ENCODE data around the gene ASH1L. TPM values are rescaled to one million over a fixed set of nuclear protein-coding genes. Genes with fewer than 3 reads are reported as not detected.
"Not testable (repeated sequence)": the region's sequence is repeated elsewhere in the genome, so short reads cannot be mapped to it uniquely, and the experiment has no call there.

ASH1L gene
- total RNA-seq, 1 donor from 2014 or later: 39.5 TPM

GRCh38 chr1:155454096-155454495 is 108.5 kb downstream of the ASH1L start:
- Mint-ChIP-seq H3K27me3 (ENCODE audit: low read depth) (no peaks in the 10 kb centered on the region), H3K4me3 (ENCODE audit: low read depth) (no peak overlapping the region), H3K36me3 (ENCODE audit: low read depth) (peaks cover 44% of the 10 kb centered on the region), H3K4me1 (ENCODE audit: low read depth) (peaks cover 16% of the 10 kb centered on the region), H3K9me3 (no peaks in the 10 kb centered on the region), H3K27ac (no peak overlapping the region)
- no peak for DNase-seq (ENCODE audit: low spot score)
- intact Hi-C loops (cut with micrococcal nuclease): no loop called here

- no peak for DNase-seq (ENCODE audit: low spot score)
- H3K27me3 Mint-ChIP-seq (ENCODE audit: low read depth): no peaks in the 10 kb centered on the region
- no peak overlapping the region for H3K4me3 Mint-ChIP-seq (ENCODE audit: low read depth)
- peaks cover 16% of the 10 kb centered on the region for H3K4me1 Mint-ChIP-seq (ENCODE audit: low read depth)
- intact Hi-C loops (cut with micrococcal nuclease): no loop called here
- H3K9me3 Mint-ChIP-seq: no peaks in the 10 kb centered on the region
- H3K27ac Mint-ChIP-seq: no peak overlapping the region
- H3K36me3 Mint-ChIP-seq (ENCODE audit: low read depth): peaks cover 38% of the 10 kb centered on the region
Measured at GRCh38 chr1:155453141-155453540, 109.5 kb downstream of the ASH1L start.

GRCh38 chr1:155451199-155451598 is 111.4 kb downstream of the ASH1L start:
- H3K36me3 Mint-ChIP-seq (ENCODE audit: low read depth): peaks cover 29% of the 10 kb centered on the region
- intact Hi-C loops (cut with micrococcal nuclease): no loop called here
- DNase-seq (ENCODE audit: low spot score): no peak
- no peak overlapping the region for H3K4me3 Mint-ChIP-seq (ENCODE audit: low read depth)
- no peaks in the 10 kb centered on the region for H3K9me3 Mint-ChIP-seq
- no peak overlapping the region for H3K27ac Mint-ChIP-seq
- no peaks in the 10 kb centered on the region for H3K27me3 Mint-ChIP-seq (ENCODE audit: low read depth)
- peaks cover 6% of the 10 kb centered on the region for H3K4me1 Mint-ChIP-seq (ENCODE audit: low read depth)

GRCh38 chr1:155442431-155442830 is 120.2 kb downstream of the ASH1L start:
- H3K4me1 Mint-ChIP-seq (ENCODE audit: low read depth); DNase-seq (ENCODE audit: low spot score); H3K9me3 Mint-ChIP-seq; intact Hi-C loops (cut with micrococcal nuclease); H3K27ac Mint-ChIP-seq; H3K27me3 Mint-ChIP-seq (ENCODE audit: low read depth); H3K4me3 Mint-ChIP-seq (ENCODE audit: low read depth): not testable (repeated sequence)
- H3K36me3 Mint-ChIP-seq (ENCODE audit: low read depth): peaks cover 19% of the 10 kb centered on the region

GRCh38 chr1:155437405-155437804 is 125.2 kb downstream of the ASH1L start:
- peaks cover 27% of the 10 kb centered on the region for H3K36me3 Mint-ChIP-seq (ENCODE audit: low read depth)
- H3K4me3 Mint-ChIP-seq (ENCODE audit: low read depth): no peak overlapping the region
- no peak for DNase-seq (ENCODE audit: low spot score)
- no peaks in the 10 kb centered on the region for H3K4me1 Mint-ChIP-seq (ENCODE audit: low read depth)
- H3K9me3 Mint-ChIP-seq: no peaks in the 10 kb centered on the region
- no peak overlapping the region for H3K27ac Mint-ChIP-seq
- H3K27me3 Mint-ChIP-seq (ENCODE audit: low read depth): no peaks in the 10 kb centered on the region
- intact Hi-C loops (cut with micrococcal nuclease): no loop called here

GRCh38 chr1:155433831-155434389 is 128.7 kb downstream of the ASH1L start:
- intact Hi-C loops (cut with micrococcal nuclease); H3K4me3 Mint-ChIP-seq (ENCODE audit: low read depth); H3K27ac Mint-ChIP-seq; H3K9me3 Mint-ChIP-seq; DNase-seq (ENCODE audit: low spot score); H3K4me1 Mint-ChIP-seq (ENCODE audit: low read depth); H3K27me3 Mint-ChIP-seq (ENCODE audit: low read depth): not testable (repeated sequence)
- H3K36me3 Mint-ChIP-seq (ENCODE audit: low read depth): peaks cover 44% of the 10 kb centered on the region

- H3K9me3 Mint-ChIP-seq; H3K27me3 Mint-ChIP-seq (ENCODE audit: low read depth); DNase-seq (ENCODE audit: low spot score); H3K4me3 Mint-ChIP-seq (ENCODE audit: low read depth); H3K4me1 Mint-ChIP-seq (ENCODE audit: low read depth); H3K27ac Mint-ChIP-seq; intact Hi-C loops (cut with micrococcal nuclease): not testable (repeated sequence)
- H3K36me3 Mint-ChIP-seq (ENCODE audit: low read depth): peaks cover 40% of the 10 kb centered on the region
Measured at GRCh38 chr1:155433128-155433830, 129.3 kb downstream of the ASH1L start.

- Mint-ChIP-seq H3K4me1 (ENCODE audit: low read depth) (peaks cover 5% of the 10 kb centered on the region), H3K27ac (no peak overlapping the region), H3K9me3 (no peaks in the 10 kb centered on the region), H3K36me3 (ENCODE audit: low read depth) (peaks cover 23% of the 10 kb centered on the region), H3K4me3 (ENCODE audit: low read depth) (no peak overlapping the region), H3K27me3 (ENCODE audit: low read depth) (no peaks in the 10 kb centered on the region)
- intact Hi-C loops (cut with micrococcal nuclease): no loop called here
- no peak for DNase-seq (ENCODE audit: low spot score)
Measured at GRCh38 chr1:155424091-155424490, 138.5 kb downstream of the ASH1L start.

- Mint-ChIP-seq H3K4me1 (ENCODE audit: low read depth) (peaks cover 6% of the 10 kb centered on the region), H3K27ac (no peak overlapping the region), H3K4me3 (ENCODE audit: low read depth) (no peak overlapping the region), H3K36me3 (ENCODE audit: low read depth) (peaks cover 29% of the 10 kb centered on the region), H3K9me3 (no peaks in the 10 kb centered on the region), H3K27me3 (ENCODE audit: low read depth) (no peaks in the 10 kb centered on the region)
- intact Hi-C loops (cut with micrococcal nuclease): no loop called here
- no peak for DNase-seq (ENCODE audit: low spot score)
Measured at GRCh38 chr1:155420788-155421187, 141.8 kb downstream of the ASH1L start.

- DNase-seq (ENCODE audit: low spot score); H3K9me3 Mint-ChIP-seq; H3K27ac Mint-ChIP-seq; intact Hi-C loops (cut with micrococcal nuclease); H3K4me1 Mint-ChIP-seq (ENCODE audit: low read depth); H3K4me3 Mint-ChIP-seq (ENCODE audit: low read depth); H3K27me3 Mint-ChIP-seq (ENCODE audit: low read depth): not testable (repeated sequence)
- peaks cover 37% of the 10 kb centered on the region for H3K36me3 Mint-ChIP-seq (ENCODE audit: low read depth)
Measured at GRCh38 chr1:155411840-155412239, 150.8 kb downstream of the ASH1L start.

- Mint-ChIP-seq H3K36me3 (ENCODE audit: low read depth) (peaks cover 41% of the 10 kb centered on the region), H3K4me3 (ENCODE audit: low read depth) (no peak overlapping the region), H3K27me3 (ENCODE audit: low read depth) (no peaks in the 10 kb centered on the region), H3K4me1 (ENCODE audit: low read depth) (peaks cover 7% of the 10 kb centered on the region), H3K27ac (no peak overlapping the region), H3K9me3 (no peaks in the 10 kb centered on the region)
- DNase-seq (ENCODE audit: low spot score): no peak
- intact Hi-C loops (cut with micrococcal nuclease): no loop called here
Measured at GRCh38 chr1:155410931-155411330, 151.7 kb downstream of the ASH1L start.

GRCh38 chr1:155396874-155397476 is 165.6 kb downstream of the ASH1L start:
- Mint-ChIP-seq H3K4me1 (ENCODE audit: low read depth) (no peaks in the 10 kb centered on the region), H3K9me3 (no peaks in the 10 kb centered on the region), H3K4me3 (ENCODE audit: low read depth) (no peak overlapping the region), H3K36me3 (ENCODE audit: low read depth) (peaks cover 46% of the 10 kb centered on the region), H3K27me3 (ENCODE audit: low read depth) (no peaks in the 10 kb centered on the region), H3K27ac (no peak overlapping the region)
- no peak for DNase-seq (ENCODE audit: low spot score)
- intact Hi-C loops (cut with micrococcal nuclease): no loop called here

GRCh38 chr1:155392898-155393411 is 169.6 kb downstream of the ASH1L start:
- DNase-seq (ENCODE audit: low spot score): no peak
- H3K27me3 Mint-ChIP-seq (ENCODE audit: low read depth): no peaks in the 10 kb centered on the region
- H3K4me1 Mint-ChIP-seq (ENCODE audit: low read depth): no peaks in the 10 kb centered on the region
- intact Hi-C loops (cut with micrococcal nuclease): no loop called here
- no peaks in the 10 kb centered on the region for H3K9me3 Mint-ChIP-seq
- no peak overlapping the region for H3K4me3 Mint-ChIP-seq (ENCODE audit: low read depth)
- H3K27ac Mint-ChIP-seq: no peak overlapping the region
- H3K36me3 Mint-ChIP-seq (ENCODE audit: low read depth): peaks cover 52% of the 10 kb centered on the region

Measured in activated T-helper 2 cell treated with anti-CD3 and anti-CD28 coated beads, Interferon-gamma antibody, Interleukin-2, Interleukin-4, amounts not matched to agents 10 μg/mL and 5 μg/mL and 100 μg/mL, durations not matched to agents 14 hours and 24 hours and 36 hours (primary cell).